ENCODE results near the gene ANTXRL.
"Not testable (repeated sequence)": the region's sequence is repeated elsewhere in the genome, so short reads cannot be mapped to it uniquely, and the experiment has no call there.

The ANTXRL gene

DNA sequence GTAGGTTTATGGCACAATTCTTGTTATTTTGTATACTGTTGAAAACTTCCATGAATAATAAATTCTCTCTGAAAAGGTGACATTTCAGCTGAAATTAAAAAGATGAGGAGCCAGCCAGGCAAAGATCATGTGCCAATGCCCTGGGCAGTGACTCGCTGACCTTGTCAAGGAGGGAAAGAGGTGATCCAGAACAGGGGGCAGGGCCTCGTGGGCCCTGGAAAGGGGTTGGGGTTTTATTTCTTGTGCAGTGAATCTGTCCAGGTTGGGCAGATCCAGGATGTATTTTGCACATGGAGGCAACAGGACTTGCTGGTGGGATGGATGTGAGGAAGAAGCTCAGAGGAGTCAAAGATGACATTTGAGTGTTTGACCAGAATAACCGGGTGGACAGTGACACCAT is 31.6 kb upstream of the ANTXRL start:
- not testable (repeated sequence) for DNase-seq

DNA sequence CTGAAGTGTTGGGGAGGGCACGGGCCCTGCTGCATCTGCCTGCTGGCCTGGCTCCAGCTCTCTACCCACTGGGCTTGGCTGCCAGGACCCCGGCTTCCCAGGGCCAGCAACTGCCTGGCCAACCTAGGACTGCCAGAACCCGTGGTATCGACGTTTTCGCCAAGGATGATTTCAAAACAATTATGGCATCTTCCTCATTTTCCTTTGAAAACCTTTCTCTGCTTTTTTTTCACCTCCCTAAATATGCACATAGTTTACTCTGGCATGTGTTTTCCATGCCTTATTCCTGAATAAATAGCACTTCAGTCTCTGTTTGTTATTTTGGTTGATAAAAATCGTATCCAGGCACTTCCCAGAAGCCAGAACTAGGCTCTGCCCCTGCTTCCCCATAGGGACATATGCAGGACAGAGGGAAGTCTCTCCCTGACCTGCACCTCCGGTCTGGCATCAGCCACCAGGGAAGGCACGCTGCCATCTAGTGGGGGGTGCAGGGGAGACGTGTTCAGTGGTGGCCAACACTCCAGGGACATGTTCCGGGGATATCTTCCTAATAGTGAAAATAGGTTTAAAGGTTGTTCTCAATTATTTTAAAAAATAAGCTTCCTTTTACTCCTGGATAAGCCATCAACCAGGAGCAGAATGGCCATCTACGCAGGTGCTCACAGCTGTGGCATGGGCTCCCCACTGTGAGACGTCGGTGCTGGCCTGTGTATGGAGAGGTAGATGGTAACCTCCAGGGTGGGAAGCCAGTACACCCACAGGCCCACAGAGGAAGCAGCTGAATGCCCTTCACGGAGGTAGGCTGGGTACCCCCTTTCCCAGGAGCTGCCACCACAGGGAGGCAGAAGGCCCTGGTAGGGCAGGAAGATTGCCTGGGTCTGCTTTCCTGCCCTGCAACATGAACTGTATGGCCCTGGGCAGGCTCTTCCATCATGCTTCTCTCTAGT is 30.7 kb upstream of the ANTXRL start:
- peak; percentile 43 for DNase-seq

DNA sequence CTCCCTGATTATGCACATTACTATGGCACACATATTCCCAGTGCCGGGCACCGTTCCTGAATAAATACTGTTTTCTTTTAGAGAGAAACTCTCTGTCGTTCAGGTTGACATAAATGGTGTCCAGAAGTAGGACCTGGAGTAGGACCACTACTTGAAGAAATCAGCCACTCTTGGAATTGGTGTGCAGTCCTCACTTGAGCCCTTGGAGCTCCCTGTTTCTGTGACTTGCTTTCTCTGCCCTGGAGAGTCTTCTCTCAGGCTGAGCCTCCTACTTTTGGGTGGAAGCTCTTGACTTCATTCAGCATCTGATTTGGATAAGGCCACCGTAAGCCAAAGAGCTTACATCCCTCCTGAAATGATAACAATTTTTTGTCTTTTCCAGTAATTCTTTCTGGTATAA is 29.7 kb upstream of the ANTXRL start:
- no peak for DNase-seq

DNA sequence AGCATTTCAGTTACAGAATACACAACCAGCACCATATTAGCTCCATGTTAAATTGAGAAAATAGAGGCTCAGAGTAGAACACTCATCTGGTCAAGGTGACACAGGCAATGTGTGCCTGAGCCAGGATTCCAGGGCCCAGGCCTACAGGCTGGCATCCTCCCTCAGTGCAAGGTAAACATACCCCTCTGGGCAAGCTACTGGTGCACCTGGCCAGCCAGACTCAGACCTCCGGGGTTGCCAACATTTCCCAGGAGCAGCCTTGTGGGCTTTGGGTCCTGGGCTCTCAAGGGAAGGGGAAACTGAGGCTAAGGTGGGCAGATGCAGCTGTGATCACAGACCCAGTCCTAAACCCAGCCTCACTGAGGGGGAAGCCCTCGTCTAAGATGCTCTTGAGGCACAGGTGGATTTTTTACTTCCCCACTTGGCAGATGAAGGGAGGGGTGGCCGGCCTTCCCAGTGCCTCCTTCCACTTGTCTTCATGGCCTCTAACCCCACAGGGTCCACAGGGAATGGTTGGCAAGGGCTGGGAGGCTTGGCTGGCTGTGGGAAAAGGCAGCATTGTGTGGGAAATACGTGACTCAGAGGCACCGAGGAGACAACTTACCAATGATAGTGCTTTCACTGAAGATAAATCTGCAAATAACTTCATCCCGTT is 23.8 kb upstream of the ANTXRL start:
- not testable (repeated sequence) for DNase-seq

DNA sequence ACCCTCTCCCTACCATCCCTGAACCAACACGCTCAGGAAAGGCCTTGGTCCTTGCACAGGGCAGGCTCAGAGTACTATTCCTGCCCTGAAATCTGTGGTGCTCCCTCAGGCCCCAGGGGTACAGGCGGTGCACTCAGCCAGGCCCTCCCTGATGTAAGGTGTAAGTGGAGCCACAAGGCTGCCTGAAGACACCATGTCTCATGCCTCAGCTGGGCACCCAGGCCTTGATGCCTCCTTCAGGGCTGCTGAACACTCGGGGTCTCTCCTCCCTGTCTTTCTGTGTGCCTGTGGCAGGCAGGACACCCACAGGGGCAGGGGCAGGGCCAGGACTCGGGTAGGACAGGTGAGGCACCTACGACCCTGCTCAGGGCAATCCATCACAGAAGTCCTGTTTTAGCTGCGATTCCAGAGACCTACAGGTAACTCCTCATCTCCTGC is 22.9 kb upstream of the ANTXRL start:
- DNase-seq: no peak

DNA sequence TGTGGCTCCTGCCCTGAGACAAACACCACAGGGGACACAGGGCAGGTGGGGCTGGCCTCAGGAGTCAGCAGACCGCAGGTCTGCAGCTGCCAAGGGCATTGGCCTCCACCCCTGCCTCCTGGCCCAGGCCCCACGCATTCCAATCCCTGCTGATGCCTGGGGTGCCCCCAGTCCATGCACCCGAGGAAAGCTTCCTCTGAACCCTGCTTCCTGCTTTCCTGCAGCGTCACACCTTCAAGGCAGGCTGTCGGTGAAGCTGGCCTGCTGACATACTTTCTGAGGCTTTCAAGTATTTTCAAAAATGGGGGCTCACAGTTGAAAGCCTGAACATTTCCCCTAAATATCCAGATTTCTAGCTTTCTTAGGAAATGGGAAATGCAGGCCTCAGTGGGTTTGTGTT is 22.5 kb upstream of the ANTXRL start:
- DNase-seq: no peak

DNA sequence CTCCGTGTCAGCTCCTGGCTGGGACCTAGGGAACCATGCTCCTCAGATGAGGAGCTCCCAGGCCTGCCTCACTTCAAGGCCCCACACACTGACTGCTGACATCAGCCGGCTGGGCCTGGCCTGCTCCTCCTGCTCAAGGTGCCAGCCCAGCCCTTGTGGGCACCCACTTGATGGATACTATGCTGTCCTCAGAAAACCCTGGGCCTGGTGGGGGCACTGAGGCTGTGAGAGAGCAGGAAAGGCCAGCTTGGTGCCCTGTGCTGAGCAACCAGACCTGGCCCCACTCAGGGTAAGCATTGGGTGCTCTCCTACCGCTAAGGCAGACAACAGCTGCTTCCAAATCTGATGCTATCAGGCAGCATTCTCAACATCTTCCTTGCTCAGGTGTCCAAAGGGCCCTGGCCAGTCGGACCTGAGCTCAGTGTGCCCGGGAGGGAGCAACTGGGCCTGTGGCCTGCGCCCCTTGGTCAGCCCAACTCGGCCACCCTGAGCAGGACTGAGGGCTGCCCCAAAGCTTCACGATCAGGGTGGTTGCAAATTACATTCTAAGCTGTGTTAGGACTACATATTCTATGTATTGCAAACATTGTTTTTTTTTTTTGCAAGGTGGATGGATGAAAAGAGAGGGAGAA is 21.9 kb upstream of the ANTXRL start:
- no peak for DNase-seq

DNA sequence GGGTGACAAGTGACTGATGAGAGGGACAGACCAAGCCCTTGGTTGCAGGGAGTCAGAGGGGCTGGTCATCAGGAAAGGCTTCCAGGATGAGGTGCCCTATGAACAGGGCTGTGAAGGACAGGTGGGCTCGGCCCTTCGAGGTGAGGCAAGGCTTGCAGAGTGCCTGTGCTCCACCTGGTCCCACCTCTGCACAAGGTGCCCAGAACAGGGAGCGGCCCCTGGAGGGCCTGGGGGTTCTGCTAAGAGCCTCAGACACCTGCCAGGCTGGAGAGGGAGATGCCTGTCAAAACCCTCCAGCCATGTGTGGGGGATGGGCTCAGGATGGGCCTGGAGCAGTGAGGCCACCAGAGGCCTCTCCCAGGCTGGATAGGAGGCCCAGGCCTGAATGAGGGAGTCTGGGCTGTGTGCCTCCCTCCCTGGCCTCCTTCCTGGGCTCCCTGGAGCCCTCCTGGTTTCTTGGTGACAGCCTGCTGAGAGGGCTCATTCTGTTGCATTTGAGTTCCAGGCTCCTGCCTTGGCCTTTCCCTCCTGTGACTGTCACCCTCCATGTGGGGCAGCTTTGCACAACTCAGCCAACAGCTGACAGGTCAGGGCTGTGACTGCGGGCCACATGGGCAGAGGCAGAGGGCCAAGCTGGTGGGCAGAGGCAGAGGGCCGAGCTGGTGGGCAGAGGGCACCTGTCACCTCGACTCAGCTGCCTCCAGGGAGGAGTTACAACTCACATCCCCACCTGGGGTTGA is 21.1 kb upstream of the ANTXRL start:
- not testable (repeated sequence) for DNase-seq

DNA sequence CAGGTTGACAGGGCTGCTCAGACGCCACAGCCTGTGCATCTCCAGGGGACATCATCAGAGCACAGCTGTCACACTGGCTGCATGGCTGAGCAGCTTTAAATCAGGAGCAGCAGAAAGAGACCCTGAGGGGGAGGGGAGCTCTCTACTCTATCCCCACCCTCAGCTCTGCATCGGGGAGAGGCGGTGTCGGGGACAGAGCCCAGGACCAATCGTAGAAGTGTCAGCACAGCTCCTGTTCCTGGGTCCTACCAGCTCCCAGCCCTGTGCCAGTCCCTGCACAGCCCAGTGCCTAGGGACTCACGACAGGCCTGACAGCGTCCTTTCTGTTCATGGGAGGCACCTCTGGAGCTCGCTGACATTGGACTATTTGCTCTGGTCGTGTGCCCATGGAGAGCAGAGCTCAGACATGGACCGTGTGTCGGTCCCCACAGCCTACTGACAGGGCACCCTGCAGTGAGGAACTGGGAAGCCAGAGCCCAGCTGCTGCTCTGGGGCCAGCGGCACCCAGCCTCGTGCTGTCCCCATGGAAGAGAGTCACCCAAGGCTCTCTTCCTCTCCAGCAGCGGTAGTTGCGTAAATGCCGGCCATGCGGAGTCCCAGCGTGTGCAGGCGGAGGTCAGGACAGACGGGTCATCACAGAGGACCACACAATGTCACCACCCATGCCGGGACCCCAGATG is 20.4 kb upstream of the ANTXRL start:
- no peak for DNase-seq

DNA sequence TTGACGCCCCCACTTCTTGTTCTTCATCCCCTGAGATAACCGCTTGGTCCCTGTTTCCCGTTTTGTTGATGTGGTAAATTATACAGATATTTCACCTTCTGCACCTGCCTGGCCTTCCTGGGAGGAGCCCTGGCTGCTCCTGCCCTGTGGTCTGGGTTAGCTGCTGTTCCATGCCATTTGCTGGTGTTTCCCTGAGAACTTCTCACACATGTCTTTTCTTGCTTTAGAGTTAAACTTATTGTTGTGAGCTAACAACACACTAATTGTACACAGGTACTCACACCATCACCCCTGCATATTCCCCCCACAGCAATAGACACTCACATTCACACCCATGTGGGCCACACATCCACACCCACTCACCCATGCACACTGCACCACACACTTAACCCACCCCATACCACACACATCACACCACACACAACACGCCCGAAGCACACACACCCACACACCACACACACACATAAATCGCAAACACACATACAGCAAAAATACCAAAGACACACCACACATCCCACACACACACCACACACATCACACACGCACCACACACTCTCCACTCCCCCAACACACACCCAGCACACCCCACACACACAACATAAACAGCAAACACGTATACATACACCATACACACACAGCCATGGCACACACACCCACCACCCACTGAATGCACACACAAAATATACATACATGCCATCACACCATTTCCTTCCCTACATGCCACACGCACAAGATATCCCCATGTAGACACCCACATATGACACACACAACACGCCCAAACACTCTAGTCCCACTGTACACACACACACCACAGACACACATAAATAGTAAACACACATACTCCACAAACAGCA is 19.4 kb upstream of the ANTXRL start:
- no peak for DNase-seq

DNA sequence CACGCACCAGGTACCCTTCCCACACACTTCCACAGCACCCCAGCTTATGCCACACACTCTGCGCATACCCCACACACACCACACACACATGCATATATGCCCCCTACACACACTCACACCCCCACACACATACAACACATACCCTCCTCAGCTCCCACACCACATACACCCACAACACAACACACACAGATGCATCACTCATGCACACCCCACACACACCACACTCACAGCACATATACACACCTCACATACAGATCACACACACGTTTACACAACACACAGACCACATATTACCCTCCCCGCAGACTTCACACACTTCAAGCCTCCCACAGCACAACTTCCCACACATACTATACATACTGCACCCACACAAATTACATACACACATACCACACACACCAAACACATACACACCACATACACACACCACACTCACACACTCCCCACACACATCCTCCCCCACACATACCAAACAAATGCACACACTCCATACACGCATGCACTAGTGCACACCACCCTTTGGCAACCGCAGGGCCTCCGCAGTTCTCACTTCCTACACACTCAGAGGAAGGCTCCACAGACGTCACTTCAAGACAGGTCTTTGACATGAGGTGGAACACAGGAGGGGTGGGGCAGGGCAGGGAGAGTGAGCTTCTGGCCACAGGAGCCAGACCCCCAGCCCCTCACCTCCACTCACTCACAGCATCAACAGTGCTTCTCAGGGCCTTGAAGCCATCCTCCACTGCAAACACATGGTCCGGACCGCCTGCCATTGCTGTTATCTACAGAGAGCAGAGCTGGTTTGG is 18.5 kb upstream of the ANTXRL start:
- peak; percentile 44 for DNase-seq

DNA sequence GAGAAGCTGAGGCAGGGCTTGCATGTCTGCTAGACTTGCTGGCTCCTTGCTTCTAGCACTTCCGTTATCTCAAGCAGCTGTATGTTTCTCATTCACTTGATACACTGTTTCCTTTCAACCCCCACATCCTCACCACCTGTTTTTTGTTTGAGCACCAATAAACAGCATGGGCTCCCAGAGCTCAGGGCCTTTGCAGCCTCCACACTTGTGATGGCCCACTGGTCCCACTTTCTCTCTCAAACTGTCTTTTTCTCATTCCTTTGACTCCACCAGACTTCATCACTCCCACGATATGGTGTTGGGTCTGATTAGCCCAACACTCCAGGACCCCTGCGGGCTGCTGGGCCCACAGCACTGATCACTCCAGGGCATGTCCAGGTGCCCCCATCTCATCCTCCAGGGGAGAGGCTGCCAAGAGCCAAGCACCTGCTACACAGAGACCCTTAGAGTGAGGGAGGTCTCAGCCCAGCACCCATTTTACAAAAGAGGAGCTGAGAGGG is 17.2 kb upstream of the ANTXRL start:
- peak; percentile 48 for DNase-seq

DNA sequence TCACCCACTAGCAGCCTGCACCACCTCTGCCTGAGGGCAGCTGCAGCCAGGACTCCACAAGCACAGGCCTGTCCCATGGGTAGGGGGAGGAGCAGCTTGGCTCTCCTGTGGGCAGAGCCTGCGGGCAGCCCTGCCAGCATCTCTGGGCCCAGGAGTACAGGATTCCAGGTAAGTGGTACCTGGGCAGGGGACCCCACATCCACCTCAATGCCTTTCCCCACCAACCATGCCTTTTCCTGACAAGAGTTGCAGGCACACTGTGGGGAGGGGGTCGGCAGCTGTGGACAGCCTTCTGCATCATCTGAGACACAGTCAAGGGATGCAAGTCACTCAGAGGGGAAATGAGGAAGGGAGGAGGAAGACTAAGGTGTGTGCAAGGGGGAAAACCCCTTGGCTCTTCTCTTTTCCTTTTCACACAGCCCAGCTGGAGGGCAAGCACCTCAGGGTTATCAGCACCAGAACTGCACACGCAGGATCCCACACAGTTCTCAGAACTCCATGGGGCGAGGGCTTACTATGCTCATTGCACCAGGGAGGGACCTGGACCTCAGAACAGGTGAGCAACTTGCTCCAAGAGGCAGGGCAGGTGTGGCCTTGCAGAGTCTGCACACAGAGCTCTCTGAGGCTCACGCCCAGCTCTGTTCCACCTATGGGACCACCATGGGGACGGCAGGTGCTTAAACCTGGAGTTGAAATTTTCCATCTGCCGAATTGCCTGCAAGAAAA is 16.5 kb upstream of the ANTXRL start:
- DNase-seq: no peak

DNA sequence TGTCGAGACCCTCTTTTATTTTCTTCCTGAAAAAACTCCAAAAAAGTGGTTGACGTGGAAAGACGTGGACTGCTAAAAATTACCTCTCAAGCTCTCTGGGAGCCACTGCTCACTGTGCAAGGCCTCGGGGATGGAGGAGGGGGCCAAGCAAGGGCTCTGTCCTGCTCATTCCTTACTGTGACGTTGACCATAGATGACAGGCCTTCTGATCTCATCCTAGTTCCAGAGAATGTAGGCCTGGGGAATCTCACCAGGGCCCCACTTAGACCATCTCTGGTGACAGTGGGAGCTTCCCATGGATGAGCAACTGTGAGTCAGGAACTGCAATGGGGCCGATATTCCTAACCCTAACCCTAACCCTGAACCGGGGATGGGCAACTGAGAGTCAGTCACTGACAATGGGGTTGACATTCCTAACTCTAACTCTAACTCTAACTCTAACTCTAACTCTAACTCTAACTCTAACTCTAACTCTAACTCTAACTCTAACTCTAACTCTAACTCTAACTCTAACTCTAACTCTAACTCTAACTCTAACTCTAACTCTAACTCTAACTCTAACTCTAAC is 15.8 kb upstream of the ANTXRL start:
- DNase-seq: not testable (repeated sequence)

DNA sequence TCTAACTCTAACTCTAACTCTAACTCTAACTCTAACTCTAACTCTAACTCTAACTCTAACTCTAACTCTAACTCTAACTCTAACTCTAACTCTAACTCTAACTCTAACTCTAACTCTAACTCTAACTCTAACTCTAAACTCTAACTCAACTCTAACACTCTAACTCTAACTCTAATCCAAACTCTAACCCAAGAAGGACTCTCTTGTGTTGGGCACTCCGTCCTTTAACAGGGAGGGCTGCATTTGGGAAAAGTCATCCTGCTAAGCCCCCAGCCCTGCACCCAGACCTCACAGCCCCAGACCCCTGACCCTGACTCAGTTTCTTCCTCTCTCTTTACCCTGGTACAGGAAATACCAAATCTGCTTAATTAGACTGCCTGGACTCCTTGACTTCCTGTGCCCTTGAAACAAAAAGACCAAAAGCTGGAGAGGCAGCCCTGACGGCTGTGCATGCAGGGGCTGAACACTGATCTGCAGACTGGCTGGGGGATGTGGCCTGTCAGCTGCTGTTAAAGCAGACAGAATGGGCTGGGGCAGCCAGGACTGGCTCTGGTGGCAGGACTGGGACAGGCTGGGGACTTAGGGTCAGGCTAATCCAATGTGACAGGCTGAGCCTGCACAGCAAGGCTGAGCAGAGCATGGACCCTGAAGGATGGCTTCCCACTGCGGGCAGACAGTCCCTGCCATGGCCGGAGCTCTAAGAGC is 14.8 kb upstream of the ANTXRL start:
- not testable (repeated sequence) for DNase-seq

DNA sequence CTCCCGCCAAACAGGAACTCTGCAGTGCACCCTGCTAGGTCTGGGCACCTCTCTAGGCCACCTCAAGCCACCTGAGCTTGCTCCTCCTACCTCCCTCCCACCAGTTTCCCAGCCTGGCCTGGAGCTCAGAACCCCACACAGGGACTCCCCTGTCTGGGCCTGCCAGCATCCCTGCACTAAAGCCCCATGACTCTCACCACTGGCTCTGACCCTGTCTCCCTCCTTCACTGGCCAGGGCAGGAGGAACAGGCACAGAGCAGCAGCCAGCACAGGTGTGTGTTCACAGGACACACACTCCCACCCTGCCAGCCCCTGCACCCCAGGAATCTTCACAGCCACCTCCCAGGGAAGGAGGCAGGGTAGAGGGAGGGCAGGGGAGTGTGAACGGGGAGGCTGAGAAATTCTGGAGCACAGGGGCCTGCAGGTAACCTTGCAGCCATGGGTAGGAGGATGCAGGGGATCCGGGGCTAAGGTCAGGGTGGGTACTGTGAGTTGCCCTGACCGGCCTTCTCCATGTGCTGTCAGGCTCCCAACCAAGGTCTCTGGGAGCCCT is 13.9 kb upstream of the ANTXRL start:
- no peak for DNase-seq

DNA sequence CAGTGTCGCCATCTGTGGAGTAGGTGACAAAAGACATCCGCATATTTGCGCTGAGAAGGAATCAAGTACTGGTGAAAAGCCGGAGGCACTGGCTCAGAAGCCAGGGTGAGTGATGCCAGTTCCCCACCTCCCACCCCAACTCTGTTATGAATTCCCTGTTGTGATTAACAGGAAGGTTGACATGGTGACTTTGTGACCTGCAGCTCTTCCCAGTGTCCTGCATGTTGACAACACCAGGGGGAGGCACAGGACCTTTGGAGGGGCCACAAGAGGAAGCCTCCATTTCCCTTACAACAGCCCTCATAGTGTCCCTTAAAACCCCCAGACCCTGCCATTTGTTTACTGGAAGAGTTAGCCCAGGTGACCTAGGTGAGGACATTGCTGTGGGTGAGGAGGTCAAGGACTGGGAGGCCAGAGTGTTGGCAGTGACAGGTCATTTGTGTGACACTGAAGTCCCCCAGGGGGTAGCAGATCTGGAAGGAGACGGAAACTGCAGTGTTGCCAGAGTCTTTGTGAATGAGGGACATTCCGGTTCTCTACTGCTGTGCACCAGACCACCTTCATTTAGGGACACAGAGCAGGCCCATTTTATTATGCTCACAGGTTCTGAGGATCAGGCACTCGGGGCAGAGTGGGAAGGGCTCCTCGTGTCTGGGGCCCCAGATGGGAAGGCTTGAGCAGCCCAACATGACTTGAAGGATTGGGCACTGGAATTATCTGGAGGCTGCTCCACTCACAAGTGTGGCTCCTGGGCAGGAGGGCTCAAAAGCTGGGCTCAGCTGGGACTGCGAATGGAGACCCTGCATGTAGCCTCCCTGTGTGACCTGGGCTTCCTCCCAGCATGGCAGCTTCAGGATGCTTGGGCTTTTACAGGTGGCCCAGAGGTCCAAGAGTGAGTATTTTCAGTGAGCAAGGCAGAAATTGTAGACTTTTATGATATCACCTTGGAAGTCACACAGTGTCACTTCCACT is 13.0 kb upstream of the ANTXRL start:
- no peak for DNase-seq
